Measurements from ENCODE around the gene TNC. TPM values are rescaled to one million over a fixed set of nuclear protein-coding genes. Genes with fewer than 3 reads are reported as not detected.
A peak's percentile ranks its signal among the peaks of the same experiment; 100 is the strongest.

The TNC gene
- 16.1 and 95.2 TPM in 2 replicates for total RNA-seq (ENCODE audit: low replicate concordance)
- long read RNA-seq, partial matches to known transcripts: 14 of 16 reads
- long read RNA-seq, other reads (novel, unspliced or antisense): 2 of 16 reads

- H3K4me1 Mint-ChIP-seq (ENCODE audit: unreplicated experiment): peaks cover 39% of the 10 kb centered on the region
- H3K9me3 Mint-ChIP-seq: no peaks in the 10 kb centered on the region
- H3K27me3 Mint-ChIP-seq: peaks cover 64% of the 10 kb centered on the region
- DNase-seq (ENCODE audit: extremely low spot score, unreplicated experiment): peak; percentile 73
- no peaks in the 10 kb centered on the region for H3K36me3 Mint-ChIP-seq
- peak within 1 kb of the TSS; percentile 86 for H3K4me3 Mint-ChIP-seq
- peak within 1 kb of the TSS; percentile 61 for H3K27ac Mint-ChIP-seq
- no peak for TF ChIP-seq CTCF (conservative IDR thresholded peaks at IDR 0.05)
Measured at GRCh38 chr9:115117999-115118878, at the start of gene TNC. TSS of gene TNC (minus strand) at chr9:115118157. CDS start at chr9:115091018, 27,139 bp downstream.

- Mint-ChIP-seq H3K4me3 (no peak overlapping the region), H3K27ac (no peak overlapping the region), H3K4me1 (ENCODE audit: unreplicated experiment) (peaks cover 27% of the 10 kb centered on the region), H3K9me3 (peaks cover 12% of the 10 kb centered on the region), H3K27me3 (peaks cover 4% of the 10 kb centered on the region), H3K36me3 (peaks cover 5% of the 10 kb centered on the region)
- TF ChIP-seq CTCF (conservative IDR thresholded peaks at IDR 0.05): no peak
- no peak for DNase-seq (ENCODE audit: extremely low spot score, unreplicated experiment)
Measured at GRCh38 chr9:115167175-115167574, 49.2 kb upstream of the TNC start.

GRCh38 chr9:115165233-115165632 lies 47.3 kb upstream of the TNC start:
- Mint-ChIP-seq H3K4me1 (ENCODE audit: unreplicated experiment) (peaks cover 26% of the 10 kb centered on the region), H3K4me3 (no peak overlapping the region), H3K27ac (no peak overlapping the region), H3K36me3 (peaks cover 5% of the 10 kb centered on the region), H3K27me3 (peaks cover 7% of the 10 kb centered on the region), H3K9me3 (peaks cover 12% of the 10 kb centered on the region)
- DNase-seq (ENCODE audit: extremely low spot score, unreplicated experiment): no peak
- no peak for TF ChIP-seq CTCF (conservative IDR thresholded peaks at IDR 0.05)

DNA sequence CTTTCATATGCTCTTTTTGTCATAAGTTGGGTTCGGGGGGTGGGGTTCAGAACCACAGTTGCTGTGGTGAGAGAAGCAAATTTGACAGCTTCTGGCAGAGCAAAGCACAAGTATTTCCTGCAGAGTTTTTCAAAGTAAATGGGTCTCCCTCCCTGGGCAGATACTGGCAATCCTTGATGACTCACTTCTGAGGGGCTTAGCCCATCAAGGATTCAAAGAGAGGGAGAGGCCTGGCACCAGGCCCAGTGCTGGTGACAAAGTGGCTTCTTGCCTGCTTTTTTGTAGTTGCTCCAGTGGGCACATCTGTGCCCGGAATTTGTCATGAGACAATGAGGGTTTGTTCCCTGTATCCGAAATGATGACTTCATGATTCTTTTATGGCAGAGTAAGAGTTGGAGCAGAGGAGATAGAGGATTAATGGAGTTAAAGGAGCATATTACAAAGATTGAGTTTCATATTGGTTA lies 46.6 kb upstream of the TNC start:
- peaks cover 26% of the 10 kb centered on the region for H3K4me1 Mint-ChIP-seq (ENCODE audit: unreplicated experiment)
- DNase-seq (ENCODE audit: extremely low spot score, unreplicated experiment): no peak

DNA sequence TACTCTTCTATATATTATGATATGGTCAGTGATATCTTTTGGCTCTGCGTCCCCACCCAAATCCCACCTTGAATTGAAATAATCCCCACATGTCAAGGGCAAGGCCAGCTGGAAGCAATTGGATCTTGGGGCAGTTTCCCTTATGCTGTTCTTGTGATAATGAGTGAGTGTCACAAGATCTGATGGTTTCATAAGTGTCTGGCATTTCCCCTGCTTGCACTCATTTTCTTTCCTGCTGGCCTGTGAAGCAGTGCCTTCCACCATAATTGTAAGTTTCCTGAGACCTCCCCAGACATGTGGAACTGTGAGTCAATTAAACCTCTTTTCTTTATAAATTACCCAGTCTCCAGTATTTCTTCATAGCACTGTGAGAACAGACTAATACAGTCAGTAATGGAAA lies 45.0 kb upstream of the TNC start:
- DNase-seq (ENCODE audit: extremely low spot score, unreplicated experiment): no peak
- Mint-ChIP-seq H3K27ac (no peak overlapping the region), H3K9me3 (peaks cover 16% of the 10 kb centered on the region), H3K4me1 (ENCODE audit: unreplicated experiment) (peaks cover 26% of the 10 kb centered on the region), H3K36me3 (peaks cover 5% of the 10 kb centered on the region), H3K27me3 (peaks cover 7% of the 10 kb centered on the region), H3K4me3 (no peak overlapping the region)
- no peak for TF ChIP-seq CTCF (conservative IDR thresholded peaks at IDR 0.05)

More for the DNA sequence above, 46.6 kb upstream of the TNC start:
- Mint-ChIP-seq H3K27ac (no peak overlapping the region), H3K9me3 (peaks cover 12% of the 10 kb centered on the region), H3K27me3 (peaks cover 7% of the 10 kb centered on the region), H3K4me3 (no peak overlapping the region), H3K36me3 (peaks cover 5% of the 10 kb centered on the region)
- no peak for TF ChIP-seq CTCF (conservative IDR thresholded peaks at IDR 0.05)

All from type B pancreatic cell (in vitro differentiated cells).